H9 (cell line): ENCODE results near the gene ZNF469. TPM values are rescaled to one million over a fixed set of nuclear protein-coding genes. Genes with fewer than 3 reads are reported as not detected.

Source experiments
- DNase-seq: peaks from one replicate; pipeline ENCODE4 v3.0.0-alpha.2; 2017
- H2AFZ ChIP-seq: one replicate; pipeline ENCODE4 v1.6.1; 2013; ENCODE audit warnings: mild to moderate bottlenecking, low read length, control low read depth, moderate library complexity
- H2AK5ac ChIP-seq: 2 replicates; pipeline ENCODE4 v1.6.1; 2013; ENCODE audit warnings: low read length, control low read depth, mixed read lengths; ENCODE audit not compliant: insufficient read length
- H2BK120ac ChIP-seq: one replicate; pipeline ENCODE4 v1.6.1; 2013; ENCODE audit warnings: low read depth, mild to moderate bottlenecking, low read length, control low read depth, inconsistent platforms; ENCODE audit not compliant: poor library complexity, severe bottlenecking
- H2BK12ac ChIP-seq: 2 replicates; pipeline ENCODE4 v1.6.1; 2013; ENCODE audit warnings: low read length, control low read depth, mixed read lengths, low read depth; ENCODE audit not compliant: insufficient read length
- H2BK15ac ChIP-seq: 2 replicates; pipeline ENCODE4 v1.6.1; 2013; ENCODE audit warnings: low read depth, low read length, control low read depth
- H2BK20ac ChIP-seq: one replicate; pipeline ENCODE4 v1.6.1; 2013; ENCODE audit warnings: low read depth, mild to moderate bottlenecking, low read length, control low read depth, inconsistent platforms; ENCODE audit not compliant: poor library complexity, severe bottlenecking
- H2BK5ac ChIP-seq: 2 replicates; pipeline ENCODE4 v1.6.1; 2013; ENCODE audit warnings: low read length, control low read depth, mixed read lengths; ENCODE audit not compliant: insufficient read length
- H3K14ac ChIP-seq: 2 replicates; pipeline ENCODE4 v1.6.1; 2013; ENCODE audit warnings: low read length, control low read depth; ENCODE audit not compliant: insufficient read depth
- H3K18ac ChIP-seq: 2 replicates; pipeline ENCODE4 v1.6.1; 2013; ENCODE audit warnings: low read depth, mild to moderate bottlenecking, mixed read lengths, low read length, control low read depth; ENCODE audit not compliant: insufficient read length
- H3K23ac ChIP-seq: 2 replicates; pipeline ENCODE4 v1.6.1; 2013; ENCODE audit warnings: low read length, control low read depth, mixed read lengths, low read depth; ENCODE audit not compliant: insufficient read length
- H3K23me2 ChIP-seq: 2 replicates; pipeline ENCODE4 v1.6.1; 2013; ENCODE audit warnings: low read depth, mild to moderate bottlenecking, mixed read lengths, low read length, control low read depth; ENCODE audit not compliant: insufficient read length, poor library complexity, severe bottlenecking
- H3K27ac ChIP-seq: 2 replicates; pipeline ENCODE4 v1.5.1; 2013; ENCODE audit warnings: low read length, control low read depth, mixed read lengths, low read depth; ENCODE audit not compliant: insufficient read length
- H3K27me3 ChIP-seq: 2 replicates; pipeline ENCODE4 v1.6.1; 2013; ENCODE audit warnings: low read length, control low read depth, inconsistent platforms; ENCODE audit not compliant: insufficient read depth
- H3K4ac ChIP-seq: 2 replicates; pipeline ENCODE4 v1.6.1; 2013; ENCODE audit warnings: low read depth, mild to moderate bottlenecking, control low read depth, inconsistent platforms, low read length, moderate library complexity
- H3K4me1 ChIP-seq: 2 replicates; pipeline ENCODE4 v1.6.1; 2013; ENCODE audit warnings: low read length, control low read depth, inconsistent platforms; ENCODE audit not compliant: insufficient read depth
- H3K4me2 ChIP-seq: 2 replicates; pipeline ENCODE4 v1.6.1; 2013; ENCODE audit warnings: low read length, control low read depth, mixed read lengths; ENCODE audit not compliant: insufficient read length, insufficient read depth
- H3K56ac ChIP-seq: 2 replicates; pipeline ENCODE4 v1.6.1; 2013; ENCODE audit warnings: low read depth, mild to moderate bottlenecking, mixed read lengths, low read length, control low read depth; ENCODE audit not compliant: insufficient read length
- H3K79me1 ChIP-seq: 2 replicates; pipeline ENCODE4 v1.6.1; 2013; ENCODE audit warnings: low read depth, mild to moderate bottlenecking, moderate library complexity, low read length, control low read depth, inconsistent platforms; ENCODE audit not compliant: insufficient read depth, poor library complexity, severe bottlenecking
- H3K79me2 ChIP-seq: 2 replicates; pipeline ENCODE4 v1.6.1; 2013; ENCODE audit warnings: low read length, control low read depth, inconsistent platforms; ENCODE audit not compliant: insufficient read depth
- H3K9ac ChIP-seq: 2 replicates; pipeline ENCODE4 v1.6.1; 2013; ENCODE audit warnings: low read length, control low read depth, mixed read lengths; ENCODE audit not compliant: insufficient read length; ENCODE audit errors: extremely low read depth
- H3K9me3 ChIP-seq: one replicate; pipeline ENCODE4 v1.6.1; 2013; ENCODE audit warnings: low read depth, low read length, inconsistent platforms; ENCODE audit not compliant: control insufficient read depth
- H3T11ph ChIP-seq: one replicate; pipeline ENCODE4 v1.6.1; 2013; ENCODE audit warnings: mild to moderate bottlenecking, low read length, control low read depth, inconsistent platforms
- H4K20me1 ChIP-seq: one replicate; pipeline ENCODE4 v1.6.1; 2013; ENCODE audit not compliant: control insufficient read depth, insufficient read length, insufficient read depth
- H4K5ac ChIP-seq: 2 replicates; pipeline ENCODE4 v1.6.1; 2013; ENCODE audit warnings: low read depth, mild to moderate bottlenecking, mixed read lengths, low read length, control low read depth; ENCODE audit not compliant: insufficient read length
- H4K8ac ChIP-seq: replicated peaks from 2 replicates; pipeline ENCODE4 v1.6.1; 2013; ENCODE audit warnings: low read length, control low read depth, mixed read lengths, low read depth; ENCODE audit not compliant: insufficient read length
- H4K91ac ChIP-seq: 2 replicates; pipeline ENCODE4 v1.6.1; 2013; ENCODE audit warnings: low read depth, mild to moderate bottlenecking, moderate library complexity, mixed read lengths, low read length, control low read depth; ENCODE audit not compliant: insufficient read length
- H3K27ac Mint-ChIP-seq, 3 experiments: 2 replicates in 2 of 3; 3 replicates in 1 of 3; pipeline ENCODE4 v1.8.0; 2020 to 2021; ENCODE audit warnings: mixed read lengths in 3 of 3, mild to moderate bottlenecking in 1 of 3, moderate library complexity in 1 of 3
- H3K27me3 Mint-ChIP-seq: 2 replicates; pipeline ENCODE4 v1.8.0; 2021; ENCODE audit warnings: low read depth, mild to moderate bottlenecking, moderate library complexity, mixed read lengths
- H3K36me3 Mint-ChIP-seq, 3 experiments: 2 replicates in 2 of 3; 3 replicates in 1 of 3; pipeline ENCODE4 v1.8.0; 2020 to 2021; ENCODE audit warnings: low read depth in 3 of 3, mixed read lengths in 3 of 3; ENCODE audit not compliant: insufficient read depth in 1 of 3
- H3K4me1 Mint-ChIP-seq, 2 experiments: 2 replicates each; pipeline ENCODE4 v1.8.0; 2020; ENCODE audit warnings: mixed read lengths in 2 of 2
- H3K4me3 Mint-ChIP-seq, 2 experiments: 2 replicates in 1 of 2; 3 replicates in 1 of 2; pipeline ENCODE4 v1.8.0; 2020 to 2021; ENCODE audit warnings: mild to moderate bottlenecking in 2 of 2, mixed read lengths in 2 of 2, moderate library complexity in 1 of 2
- H3K9me3 Mint-ChIP-seq, 2 experiments: 2 replicates in 1 of 2; 3 replicates in 1 of 2; pipeline ENCODE4 v1.8.0; 2020; ENCODE audit warnings: mild to moderate bottlenecking in 2 of 2, mixed read lengths in 2 of 2, moderate library complexity in 1 of 2
- WGBS: extraction: QIAGEN DNeasy Blood & Tissue Kit; methylation state at CpG from one replicate; pipeline ENCODE4 v1.1.7; 2013; ENCODE audit warnings: missing lambda C conversion rate, low lambda C conversion rate, mixed read lengths; ENCODE audit not compliant: insufficient read length; ENCODE audit errors: extremely low coverage; 5-methylcytosine and 5-hydroxymethylcytosine counted together
- total RNA-seq: library from RNA; stranded (reverse); gene quantifications from 2 replicates; pipeline ENCODE4 v1.2.1, GENCODE V29; 2021
- TF ChIP-seq, protein P1 (sequence below): fragments of 200-600 bp; sonication (generic); conservative IDR thresholded peaks from 3 replicates; pipeline ENCODE4 v1.8.0; 2021; ENCODE audit warnings: antibody characterized with exemption, mild to moderate bottlenecking

The ZNF469 gene
- total RNA-seq, 1 experiment from 2014 or later, result 4.4 TPM

GRCh38 chr16:88428156-88428555 is 45.4 kb downstream of the ZNF469 start:
- Histone ChIP-seq H4K8ac (no peak overlapping the region), H3K79me2 (no peaks in the 10 kb centered on the region), H2BK120ac (no peak overlapping the region), H2AFZ (no peak overlapping the region), H3K4me1 (no peaks in the 10 kb centered on the region), H3K23me2 (peaks cover 2% of the 10 kb centered on the region), H2BK5ac (no peak overlapping the region), H3K4me2 (no peak overlapping the region), H3K27ac (no peak overlapping the region), H3K18ac (no peak overlapping the region), H3K56ac (no peak overlapping the region), H2BK15ac (no peak overlapping the region), H3K9ac (no peak overlapping the region), H3K79me1 (no peaks in the 10 kb centered on the region), H3K14ac (no peak overlapping the region), H2BK12ac (no peak overlapping the region), H3T11ph (no peak overlapping the region), H3K4ac (no peak overlapping the region), H3K27me3 (no peaks in the 10 kb centered on the region), H3K23ac (no peak overlapping the region), H4K91ac (no peak overlapping the region), H2AK5ac (no peak overlapping the region), H3K9me3 (no peaks in the 10 kb centered on the region), H2BK20ac (no peak overlapping the region), H4K20me1 (no peaks in the 10 kb centered on the region), H4K5ac (no peak overlapping the region)
- no CpG with 5 or more reads among the region's 19 CpGs for WGBS
- no peaks in the 10 kb centered on the region for H3K4me1 Mint-ChIP-seq
- no peak overlapping the region for H3K27ac Mint-ChIP-seq
- H3K9me3 Mint-ChIP-seq, result no peaks in the 10 kb centered on the region
- no peaks in the 10 kb centered on the region for H3K36me3 Mint-ChIP-seq
- no peaks in the 10 kb centered on the region for H3K27me3 Mint-ChIP-seq
- DNase-seq, result no peak
- TF ChIP-seq, protein P1, sequence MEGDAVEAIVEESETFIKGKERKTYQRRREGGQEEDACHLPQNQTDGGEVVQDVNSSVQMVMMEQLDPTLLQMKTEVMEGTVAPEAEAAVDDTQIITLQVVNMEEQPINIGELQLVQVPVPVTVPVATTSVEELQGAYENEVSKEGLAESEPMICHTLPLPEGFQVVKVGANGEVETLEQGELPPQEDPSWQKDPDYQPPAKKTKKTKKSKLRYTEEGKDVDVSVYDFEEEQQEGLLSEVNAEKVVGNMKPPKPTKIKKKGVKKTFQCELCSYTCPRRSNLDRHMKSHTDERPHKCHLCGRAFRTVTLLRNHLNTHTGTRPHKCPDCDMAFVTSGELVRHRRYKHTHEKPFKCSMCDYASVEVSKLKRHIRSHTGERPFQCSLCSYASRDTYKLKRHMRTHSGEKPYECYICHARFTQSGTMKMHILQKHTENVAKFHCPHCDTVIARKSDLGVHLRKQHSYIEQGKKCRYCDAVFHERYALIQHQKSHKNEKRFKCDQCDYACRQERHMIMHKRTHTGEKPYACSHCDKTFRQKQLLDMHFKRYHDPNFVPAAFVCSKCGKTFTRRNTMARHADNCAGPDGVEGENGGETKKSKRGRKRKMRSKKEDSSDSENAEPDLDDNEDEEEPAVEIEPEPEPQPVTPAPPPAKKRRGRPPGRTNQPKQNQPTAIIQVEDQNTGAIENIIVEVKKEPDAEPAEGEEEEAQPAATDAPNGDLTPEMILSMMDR, result no peak
- no peak overlapping the region for H3K4me3 Mint-ChIP-seq
